ENCODE results near the gene PYROXD2. TPM values are rescaled to one million over a fixed set of nuclear protein-coding genes. Genes with fewer than 3 reads are reported as not detected.

Gene PYROXD2
- total RNA-seq, 4 donors from 2014 or later = 4.2 to 18.5 (median 7.4) TPM

GRCh38 chr10:98405422-98405821 lies 9.6 kb downstream of the PYROXD2 start:
- Histone ChIP-seq H3K9me3 (no peaks in the 10 kb centered on the region), H3K36me3 (peaks cover 0 to 25% of the 10 kb centered on the region in 2 donors), H3K4me1 (peaks cover 0 to 31% (median 9%) of the 10 kb centered on the region in 3 donors), H3K27me3 (no peaks in the 10 kb centered on the region), H3K27ac (peak overlapping the region in 3 of 4 donors; percentile 37 to 68 (median 54)), H3K4me3 (no peak overlapping the region)
- WGBS, 2 donors (ENCODE audit: low coverage in 1 of 2) = 32 to 71% methylated on average over 4 to 5 of the region's 12 CpGs
- TF ChIP-seq POLR2AphosphoS5 (IDR thresholded peaks at IDR 0.05) = no peak
- no peak for TF ChIP-seq EP300 (IDR thresholded peaks at IDR 0.05)
- TF ChIP-seq CTCF (IDR thresholded peaks at IDR 0.05) = no peak
- TF ChIP-seq POLR2A (IDR thresholded peaks at IDR 0.05) = no peak
- peak; percentile 77 for ATAC-seq

GRCh38 chr10:98404571-98405359 lies 10.2 kb downstream of the PYROXD2 start:
- H3K9me3 ChIP-seq = no peaks in the 10 kb centered on the region
- H3K4me1 ChIP-seq = peaks cover 0 to 29% (median 9%) of the 10 kb centered on the region in 3 donors
- peaks cover 0 to 27% of the 10 kb centered on the region in 2 donors for H3K36me3 ChIP-seq
- peak; percentile 2 for ATAC-seq
- 35 to 40% methylated on average over 1 to 3 of the region's 8 CpGs for WGBS, 2 donors (ENCODE audit: low coverage in 1 of 2)
- peak overlapping the region in 3 of 4 donors; percentile 37 to 68 (median 54) for H3K27ac ChIP-seq
- no peak for TF ChIP-seq POLR2AphosphoS5 (IDR thresholded peaks at IDR 0.05)
- no peak for TF ChIP-seq EP300 (IDR thresholded peaks at IDR 0.05)
- TF ChIP-seq CTCF (IDR thresholded peaks at IDR 0.05) = no peak
- TF ChIP-seq POLR2A (IDR thresholded peaks at IDR 0.05) = no peak
- H3K4me3 ChIP-seq = no peak overlapping the region
- H3K27me3 ChIP-seq = no peaks in the 10 kb centered on the region

- Histone ChIP-seq H3K27ac (peak overlapping the region in 3 of 4 donors; percentile 20 to 68 (median 29)), H3K4me3 (no peak overlapping the region), H3K36me3 (peaks cover 0 to 35% of the 10 kb centered on the region in 2 donors), H3K9me3 (no peaks in the 10 kb centered on the region), H3K4me1 (peaks cover 0 to 29% (median 9%) of the 10 kb centered on the region in 3 donors), H3K27me3 (no peaks in the 10 kb centered on the region)
- no peak for TF ChIP-seq POLR2A (IDR thresholded peaks at IDR 0.05)
- no peak for TF ChIP-seq CTCF (IDR thresholded peaks at IDR 0.05)
- no peak for TF ChIP-seq EP300 (IDR thresholded peaks at IDR 0.05)
- TF ChIP-seq POLR2AphosphoS5 (IDR thresholded peaks at IDR 0.05) = no peak
- no peak for ATAC-seq
- 50 to 69% methylated on average over 6 to 7 of the region's 7 CpGs for WGBS, 2 donors (ENCODE audit: low coverage in 1 of 2)
Measured at GRCh38 chr10:98403812-98404504, 11.0 kb downstream of the PYROXD2 start.

GRCh38 chr10:98402931-98403718 lies 11.9 kb downstream of the PYROXD2 start:
- TF ChIP-seq POLR2A (IDR thresholded peaks at IDR 0.05) (no peak), EP300 (IDR thresholded peaks at IDR 0.05) (no peak), CTCF (IDR thresholded peaks at IDR 0.05) (no peak), POLR2AphosphoS5 (IDR thresholded peaks at IDR 0.05) (no peak)
- Histone ChIP-seq H3K36me3 (peaks cover 0 to 43% of the 10 kb centered on the region in 2 donors), H3K4me3 (no peak overlapping the region), H3K27me3 (no peaks in the 10 kb centered on the region), H3K27ac (peak overlapping the region in 2 of 4 donors; percentile 29 to 68), H3K4me1 (peaks cover 0 to 29% (median 9%) of the 10 kb centered on the region in 3 donors), H3K9me3 (no peaks in the 10 kb centered on the region)
- 95 to 99% methylated on average over 16 to 17 of the region's 23 CpGs for WGBS, 2 donors (ENCODE audit: low coverage in 1 of 2)
- no peak for ATAC-seq
